GM19463 (cell line): ENCODE results near the gene INSR.

Experiments
- ATAC-seq: cut with Tn5 transposase; IDR thresholded peaks from one replicate; pipeline ENCODE4 v1.9.1; 2021; ENCODE audit warnings: mild to moderate bottlenecking, moderate library complexity; ENCODE audit not compliant: unreplicated experiment

Gene INSR

DNA sequence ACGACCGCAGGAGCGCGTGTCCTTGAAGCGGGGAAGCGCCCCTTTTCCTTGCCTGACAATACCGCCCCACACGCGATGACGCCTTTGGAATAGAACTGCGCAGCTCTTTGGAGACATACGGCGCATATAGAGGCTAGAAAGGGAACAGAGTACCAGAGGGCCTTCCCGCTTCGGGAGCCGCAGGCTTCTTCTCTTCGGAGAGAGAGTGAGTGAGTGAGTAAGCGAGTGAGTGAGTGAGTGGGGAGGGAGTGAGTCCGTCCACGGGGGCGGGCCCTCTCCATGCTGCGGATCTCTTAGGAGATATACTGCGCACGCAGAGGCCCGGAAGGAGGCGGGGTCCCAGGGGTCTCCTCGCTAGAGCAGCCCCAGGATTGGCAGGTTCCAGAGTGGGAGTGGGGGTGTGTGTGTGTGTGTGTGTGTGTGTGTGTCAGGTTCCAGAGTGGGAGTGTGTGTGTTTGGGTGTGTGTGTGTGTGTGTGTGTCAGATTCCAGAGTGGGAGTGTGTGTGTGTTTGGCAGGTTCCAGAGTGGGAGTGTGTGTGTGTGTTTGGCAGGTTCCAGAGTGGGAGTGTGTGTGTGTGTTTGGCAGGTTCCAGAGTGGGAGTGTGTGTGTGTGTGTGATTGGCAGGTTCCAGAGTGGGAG is 97.0 kb downstream of the INSR start:
- ATAC-seq: peak; percentile 50

DNA sequence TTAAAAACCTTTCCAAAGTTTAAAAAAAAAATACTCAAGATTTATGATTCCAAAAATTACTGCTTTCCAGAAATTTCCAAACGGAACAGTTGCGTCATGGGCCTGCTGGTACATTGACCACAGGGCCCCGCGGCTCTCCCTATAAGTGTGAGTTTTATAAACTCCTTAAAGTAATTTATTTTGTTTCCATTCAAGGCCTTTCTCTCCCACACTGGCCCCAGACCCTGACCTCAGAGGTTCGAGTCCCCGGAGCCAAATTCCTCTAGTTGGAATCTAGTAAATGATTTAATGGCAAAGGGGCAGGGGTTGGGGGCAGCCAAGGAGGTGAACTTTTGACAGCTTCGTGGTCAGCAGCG is 97.5 kb downstream of the INSR start:
- no peak for ATAC-seq

DNA sequence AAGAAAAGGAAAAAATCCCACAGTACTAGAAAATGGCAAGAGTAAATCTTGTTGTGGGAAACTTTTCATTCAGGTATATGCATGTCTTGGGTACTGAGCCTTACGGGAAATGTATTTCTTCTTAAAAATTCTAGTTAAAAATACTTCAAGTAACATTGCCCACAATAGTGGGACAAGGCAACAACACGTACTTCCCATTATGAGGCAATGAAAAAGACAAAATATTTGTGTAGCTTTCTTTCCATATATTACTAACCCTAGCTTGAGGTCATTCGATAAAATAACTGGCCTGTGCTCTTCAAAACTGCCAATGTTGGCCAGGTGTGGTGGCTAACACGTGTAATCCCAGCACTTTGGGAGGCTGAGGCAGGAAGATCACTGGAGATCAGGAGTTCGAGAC is 99.2 kb downstream of the INSR start:
- ATAC-seq: no peak

DNA sequence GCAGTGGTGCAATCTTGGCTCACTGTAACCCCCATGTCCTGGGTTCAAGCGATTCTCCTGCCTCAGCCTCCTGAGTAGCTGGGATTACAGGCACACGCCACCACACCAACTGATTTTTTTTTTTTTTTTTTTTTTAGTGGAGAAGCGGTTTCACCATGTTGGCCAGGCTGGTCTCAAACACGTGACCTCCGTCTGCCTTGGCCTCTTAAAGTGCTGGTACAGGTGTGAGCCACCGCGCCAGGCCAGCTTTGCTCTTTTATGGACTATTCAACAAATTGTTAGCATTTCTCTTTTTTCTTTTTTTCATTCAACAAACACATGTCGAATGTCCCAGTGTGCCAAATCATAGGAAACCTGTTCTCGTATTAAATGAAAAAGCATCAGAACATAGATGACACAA is 99.6 kb downstream of the INSR start:
- ATAC-seq: no peak

GRCh38 chr19:7191946-7192691 is 102.1 kb downstream of the INSR start:
- ATAC-seq: peak; percentile 66

DNA sequence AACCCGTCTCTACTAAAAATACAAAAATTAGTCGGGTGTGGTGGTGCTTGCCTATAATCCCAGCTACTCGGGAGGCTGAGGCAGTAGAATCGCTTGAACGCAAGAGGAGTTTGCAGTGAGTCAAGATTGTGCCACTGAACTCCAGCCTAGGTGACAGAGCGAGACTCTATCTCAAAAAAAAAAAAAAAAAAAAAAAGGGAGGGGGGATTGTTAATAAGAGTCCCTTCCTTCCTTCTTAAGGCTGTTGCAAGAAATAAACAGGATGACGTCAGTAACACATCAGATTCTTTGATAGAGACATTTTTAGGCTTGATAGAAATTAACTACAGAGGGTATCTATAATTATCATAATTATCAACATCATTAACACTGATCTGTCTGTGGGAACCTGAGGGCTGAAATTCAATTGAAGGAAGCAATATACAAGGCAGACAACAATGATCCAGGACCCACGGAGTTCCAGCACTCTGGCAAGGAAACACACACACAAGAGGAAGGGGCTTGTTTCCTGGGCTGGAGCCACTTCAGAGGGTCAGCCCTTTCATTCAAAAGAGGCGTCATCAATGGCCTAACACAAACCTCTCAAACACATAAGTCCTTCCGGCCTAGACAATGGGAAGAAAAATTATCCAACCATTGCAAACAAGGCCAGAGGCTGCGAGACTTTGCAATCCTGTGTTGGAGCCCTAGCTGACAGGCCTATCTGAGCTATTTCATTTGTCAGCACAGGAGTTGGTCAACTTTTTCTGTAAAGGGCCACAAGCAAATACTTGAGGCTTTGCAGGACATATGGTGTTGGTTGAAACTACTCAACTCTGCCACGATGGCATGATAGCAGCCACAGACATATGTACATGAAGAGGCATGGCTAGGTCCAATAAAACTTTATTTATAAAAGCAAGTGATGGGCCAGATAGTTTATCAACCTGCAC is 105.2 kb downstream of the INSR start:
- ATAC-seq: no peak

DNA sequence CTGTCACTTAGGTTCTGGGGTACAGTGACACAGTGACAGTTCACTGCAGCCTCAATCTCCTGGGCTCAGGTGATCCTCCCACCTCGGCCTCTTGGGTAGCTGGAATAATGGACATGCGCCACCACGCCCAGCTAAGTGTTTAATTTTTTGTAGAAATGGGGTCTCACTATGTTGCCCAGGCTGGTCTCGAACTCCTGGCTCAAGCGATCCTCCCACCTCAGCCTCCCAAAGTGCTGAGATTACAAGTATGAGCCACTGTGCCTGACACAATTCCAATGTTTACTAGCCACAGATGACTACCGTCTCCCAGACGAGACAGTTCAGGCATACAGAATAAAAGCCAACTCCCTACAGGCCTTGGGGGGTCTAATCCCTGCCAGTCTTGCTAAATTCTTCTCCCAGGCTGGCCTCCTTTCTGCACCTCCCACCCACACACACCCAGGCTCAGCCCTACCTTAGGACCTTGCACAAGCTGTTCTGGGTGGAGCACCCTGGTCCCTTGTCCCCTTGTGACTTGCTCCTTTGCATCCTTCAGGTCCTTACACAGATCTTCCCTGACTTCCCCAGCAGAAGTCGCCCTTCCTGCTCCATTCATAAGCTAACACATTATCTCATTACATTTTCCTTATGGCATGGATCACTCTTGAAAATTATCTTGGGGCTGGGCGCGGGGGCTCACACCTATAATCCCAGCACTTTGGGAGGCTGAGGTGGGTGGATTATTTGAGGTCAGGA is 106.4 kb downstream of the INSR start:
- ATAC-seq: no peak

DNA sequence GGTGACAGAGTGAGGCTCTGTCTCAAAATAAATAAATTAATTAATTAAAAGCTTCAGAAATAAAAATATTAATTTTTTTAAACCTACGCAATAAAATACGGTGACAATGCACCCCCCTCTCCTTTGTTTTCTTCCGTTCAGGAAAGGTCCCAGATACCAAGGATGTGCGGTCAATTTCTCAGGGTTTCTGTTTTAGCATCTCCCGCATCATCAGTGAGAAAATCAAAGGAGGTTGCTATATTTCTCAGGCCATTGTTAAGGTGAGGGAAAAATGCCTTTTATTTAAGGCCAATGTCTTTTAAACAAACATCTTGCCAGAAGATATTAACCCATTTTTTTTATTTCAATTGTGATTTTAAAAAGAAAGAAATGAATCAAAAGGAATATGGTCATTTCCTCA is 111.7 kb downstream of the INSR start:
- no peak for ATAC-seq

- no peak for ATAC-seq
Observed at GRCh38 chr19:7179917-7180306, 114.3 kb downstream of the INSR start.

DNA sequence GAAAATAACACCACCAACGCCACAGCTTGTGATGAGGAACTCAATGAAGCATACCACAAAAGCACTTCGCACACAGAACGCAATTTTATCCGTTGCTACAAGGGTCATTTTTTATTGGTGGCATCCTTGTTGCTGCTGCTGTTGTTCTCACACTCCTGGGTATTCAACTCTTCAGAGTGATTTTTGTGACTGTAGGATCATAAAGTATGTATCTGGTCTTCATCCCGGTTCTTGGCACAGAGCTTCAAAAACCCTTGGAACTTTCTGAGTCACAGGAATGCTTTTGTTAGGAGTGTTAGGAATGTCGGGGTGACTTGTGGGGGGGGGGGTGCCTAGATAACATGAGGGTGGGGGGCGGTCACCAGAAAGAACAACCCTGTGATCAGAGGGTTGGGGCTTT is 116.3 kb downstream of the INSR start:
- no peak for ATAC-seq

DNA sequence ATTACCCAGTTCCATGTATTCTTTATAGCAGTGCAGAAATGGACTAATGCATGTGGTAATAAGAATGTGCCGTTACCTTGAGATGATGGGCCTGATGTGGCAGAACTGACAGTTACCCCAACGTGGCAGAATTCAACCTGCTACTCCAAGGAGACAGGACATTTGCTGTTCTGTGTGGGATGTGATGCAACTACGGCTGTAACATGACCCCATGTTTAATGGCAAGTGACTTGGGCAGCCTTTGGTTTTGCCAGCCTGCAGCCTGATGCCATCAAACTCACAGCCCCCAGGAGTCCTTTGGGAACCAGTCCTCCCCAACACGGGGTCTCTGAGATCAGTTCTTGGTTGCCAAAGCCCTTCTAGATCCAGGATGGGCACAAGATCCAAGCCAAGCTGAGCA is 117.4 kb downstream of the INSR start:
- ATAC-seq: no peak

DNA sequence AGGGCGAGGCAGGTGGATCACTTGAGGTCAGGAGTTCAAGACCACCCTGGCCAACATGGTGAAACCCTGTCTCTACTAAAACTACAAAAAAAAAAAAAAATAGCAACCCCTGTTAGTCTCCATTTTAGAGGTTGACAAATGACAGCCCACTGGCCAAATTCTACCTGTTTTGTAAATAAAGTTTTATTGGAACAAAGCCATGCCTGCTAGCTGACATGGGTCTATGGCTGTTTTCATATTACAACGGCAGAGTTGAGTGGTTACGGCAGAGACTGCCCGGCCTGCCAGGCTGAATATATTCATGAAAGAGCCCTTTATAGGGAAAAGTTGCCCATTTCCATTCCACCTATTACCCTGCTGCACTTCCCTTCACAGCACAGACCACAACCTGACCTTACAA is 121.4 kb downstream of the INSR start:
- no peak for ATAC-seq

GRCh38 chr19:7170983-7171382 is 123.2 kb downstream of the INSR start:
- ATAC-seq: no peak

GRCh38 chr19:7168941-7169340 is 125.3 kb downstream of the INSR start:
- ATAC-seq: no peak

- ATAC-seq: no peak
Observed at GRCh38 chr19:7161292-7161691, 132.9 kb downstream of the INSR start.

- ATAC-seq: no peak
Observed at GRCh38 chr19:7159105-7159933, 134.9 kb downstream of the INSR start.

DNA sequence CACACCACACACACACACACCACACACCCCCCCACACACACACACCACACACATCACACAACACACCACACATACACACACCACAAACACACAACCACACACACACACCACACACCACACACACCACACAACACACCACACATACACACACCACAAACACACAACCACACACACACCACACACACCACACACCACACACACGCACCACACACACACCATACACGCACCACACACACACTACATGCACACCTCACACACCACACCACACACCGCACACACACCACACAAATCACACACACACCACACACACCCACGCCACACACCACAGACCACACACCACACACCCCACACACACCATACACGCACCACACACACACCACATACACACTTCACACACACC is 141.2 kb downstream of the INSR start:
- ATAC-seq: no peak

- no peak for ATAC-seq
Observed at GRCh38 chr19:7152568-7152967, 141.6 kb downstream of the INSR start.

DNA sequence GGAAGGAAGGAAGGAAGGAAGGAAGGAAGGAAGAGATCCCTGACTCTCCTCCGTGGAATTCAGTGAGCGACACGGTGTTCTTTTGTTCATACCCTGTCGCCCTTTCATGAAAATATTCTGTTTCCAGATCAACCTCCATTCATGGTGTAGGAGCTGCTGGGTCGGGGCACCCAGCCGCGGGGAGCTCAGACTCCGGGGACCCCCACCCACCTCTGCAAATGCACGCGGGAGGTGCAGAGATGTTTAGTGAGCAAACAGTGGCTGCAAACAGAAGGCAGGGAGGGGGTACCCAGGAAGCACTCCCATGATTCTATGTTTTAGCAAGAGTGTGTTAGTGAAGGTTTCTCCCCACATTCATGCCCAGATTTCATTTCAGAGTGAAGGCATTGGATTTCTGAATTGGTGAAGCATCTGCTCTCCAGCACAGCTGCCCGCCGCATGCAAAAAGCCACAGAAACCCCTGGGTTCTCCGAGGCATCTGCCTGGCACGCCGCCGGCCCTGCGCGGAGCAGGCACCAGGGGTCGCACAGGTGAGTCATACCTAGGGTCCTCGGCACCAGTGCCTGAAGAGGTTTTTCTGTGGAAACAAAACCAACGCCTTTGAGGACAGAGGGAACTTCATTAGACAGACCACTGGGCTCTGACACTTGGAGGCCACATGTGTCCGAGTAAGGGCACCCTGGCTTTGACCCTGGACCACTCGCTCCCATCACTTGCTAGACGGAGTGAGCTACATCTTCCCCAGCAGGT is 144.1 kb downstream of the INSR start:
- no peak for ATAC-seq
